GM12878 (cell line): ENCODE data around the gene MT1H. TPM values are rescaled to one million over a fixed set of nuclear protein-coding genes. Genes with fewer than 3 reads are reported as not detected.
A peak's percentile ranks its signal among the peaks of the same experiment; 100 is the strongest.

Experiments used
- ATAC-seq: fragments of 200-7000 bp; cut with Tn5 transposase; 3 replicates; pipeline ENCODE4 v1.9.1; 2020; ENCODE audit warnings: mild to moderate bottlenecking, moderate library complexity
- BruUV-seq: library from RNA; stranded (reverse); fragments of 400-500 nt; replicated peaks from 2 replicates; lab custom pipeline; 2021; lab: Mats Ljungman, UMichigan
- CTCF ChIA-PET: fragments of 300-600 bp; sonication (Branson Sonifier 250); formaldehyde crosslinking; extraction: SDS; loops from one replicate; lab custom pipeline; 2021; ENCODE audit warnings: inconsistent platforms; lab: Yijun Ruan, JAX
- POLR2A ChIA-PET: fragments of 350-600 bp; formaldehyde crosslinking; extraction: SDS; loops from one replicate; lab custom pipeline; 2021; ENCODE audit warnings: inconsistent platforms; lab: Charles Lee
- RAD21 ChIA-PET: fragments of 300-600 bp; sonication (Branson Sonifier 250); formaldehyde crosslinking; loops from one replicate; lab custom pipeline; 2023; ENCODE audit warnings: antibody characterized with exemption; ENCODE audit not compliant: unreplicated experiment; lab: Charles Lee
- SMC1A ChIA-PET: fragments of 300-600 bp; sonication (Branson Sonifier 250); formaldehyde crosslinking; loops from one replicate; lab custom pipeline; 2023; ENCODE audit not compliant: unreplicated experiment, uncharacterized antibody; lab: Charles Lee
- DNase-seq: peaks from one replicate; pipeline ENCODE4 v3.0.0-alpha.2; 2011; ENCODE audit warnings: low read depth, low spot score
- FAIRE-seq: peaks from 3 replicates; lab custom pipeline; 2011; peaks lifted over from hg19 to GRCh38; lab: Jason Lieb, UNC
- H2AFZ ChIP-seq: 2 replicates; pipeline ENCODE4 v1.6.0; 2011; ENCODE audit warnings: low read depth, low read length, control low read depth; ENCODE audit not compliant: control insufficient read depth
- H3K27ac ChIP-seq: 2 replicates; pipeline ENCODE4 v1.5.1; 2011; ENCODE audit warnings: control low read depth; ENCODE audit not compliant: control insufficient read depth, insufficient read depth
- H3K27me3 ChIP-seq, 2 experiments: replicated peaks in 1 of 2; 2 replicates each; pipeline versions ENCODE4 v1.6.0 to v1.6.1; 2011; ENCODE audit warnings: low read length in 1 of 2; ENCODE audit not compliant: control insufficient read depth in 2 of 2, insufficient read depth in 2 of 2
- H3K36me3 ChIP-seq, 2 experiments: 2 replicates each; pipeline ENCODE4 v1.5.1; 2011; ENCODE audit warnings: low read length in 1 of 2; ENCODE audit not compliant: control insufficient read depth in 2 of 2, insufficient read depth in 2 of 2
- H3K4me1 ChIP-seq: 2 replicates; pipeline ENCODE4 v1.6.1; 2011; ENCODE audit warnings: mild to moderate bottlenecking, low read length, moderate library complexity, mixed read lengths; ENCODE audit not compliant: control insufficient read depth, insufficient read depth
- H3K4me2 ChIP-seq: 2 replicates; pipeline ENCODE4 v1.6.0; 2011; ENCODE audit warnings: control low read depth; ENCODE audit not compliant: control insufficient read depth, insufficient read depth
- H3K4me3 ChIP-seq: fragments of 200-600 bp; sonication (generic); 2 replicates; pipeline ENCODE4 v1.5.1; 2016
- H3K79me2 ChIP-seq: 2 replicates; pipeline ENCODE4 v1.6.0; 2011; ENCODE audit warnings: low read length; ENCODE audit not compliant: control insufficient read depth, insufficient read depth
- H3K9ac ChIP-seq: 2 replicates; pipeline ENCODE4 v1.8.0; 2011; ENCODE audit warnings: low read length, control low read depth, mixed read lengths; ENCODE audit not compliant: control insufficient read depth, insufficient read depth
- H3K9me3 ChIP-seq: replicated peaks from 3 replicates; pipeline ENCODE4 v1.5.1; 2011; ENCODE audit warnings: mild to moderate bottlenecking, low read length; ENCODE audit not compliant: control insufficient read depth, insufficient read depth
- H4K20me1 ChIP-seq: 2 replicates; pipeline ENCODE4 v1.6.0; 2011; ENCODE audit not compliant: control insufficient read depth, insufficient read depth
- BCLAF1 ChIP-seq: fragments of 450-650 bp; IDR thresholded peaks from 2 replicates; pipeline ENCODE4 v1.6.1; 2017; ENCODE audit warnings: antibody characterized with exemption, mild to moderate bottlenecking, moderate library complexity
- BHLHE40 ChIP-seq, 2 experiments: fragments of 450-650 bp in 1 of 2; IDR thresholded peaks; 2 replicates each; pipeline ENCODE4 v1.6.1; 2011 to 2017; ENCODE audit warnings: low read depth in 2 of 2, borderline replicate concordance in 1 of 2, improper control_type of control experiment in 1 of 2, low read length in 1 of 2, mild to moderate bottlenecking in 1 of 2
- HDGF ChIP-seq: fragments of 450-650 bp; IDR thresholded peaks from 2 replicates; pipeline ENCODE4 v1.6.1; 2016; ENCODE audit warnings: antibody characterized with exemption
- KAT2A ChIP-seq: conservative IDR thresholded peaks from 2 replicates; pipeline ENCODE4 v1.6.1; 2011; ENCODE audit warnings: low read depth, low read length; ENCODE audit not compliant: control insufficient read depth
- RUNX3 ChIP-seq: IDR thresholded peaks from 2 replicates; pipeline ENCODE4 v1.6.1; 2012; ENCODE audit warnings: low read length, inconsistent platforms
- SREBF2 ChIP-seq: IDR thresholded peaks from 2 replicates; pipeline ENCODE4 v1.6.1; 2012; ENCODE audit warnings: mild to moderate bottlenecking, low read length
- ZZZ3 ChIP-seq: IDR thresholded peaks from 2 replicates; pipeline ENCODE4 v1.6.1; 2011; ENCODE audit warnings: low read depth; ENCODE audit not compliant: control insufficient read depth, insufficient read length
- WGBS: methylation state at CpG from one replicate; pipeline ENCODE4 v1.1.6; 2016; ENCODE audit warnings: low lambda C conversion rate; ENCODE audit not compliant: insufficient replicate concordance, insufficient coverage; ENCODE audit errors: missing lambda C conversion rate; 5-methylcytosine and 5-hydroxymethylcytosine counted together
- in situ Hi-C: fragments of 300-500 bp; cut with MboI; formaldehyde crosslinking; loops from 9 replicates; pipeline ENCODE4 v1.14.3; 2018; ENCODE audit warnings: mixed read lengths
- intact Hi-C: fragments of 100-400 bp; cut with micrococcal nuclease; formaldehyde crosslinking; loops from one replicate; pipeline ENCODE4 v1.14.2; 2022; ENCODE audit not compliant: unreplicated experiment
- polyA plus RNA-seq, 11 experiments: library from polyadenylated mRNA; depleted of rRNA in 4 of 11; unstranded in 6 of 11; stranded (reverse) in 5 of 11; fragments of >200 nt; fragmentation: Nextera tagmentation in 4 of 11; fragmentation: Illumina TruSeq in 1 of 11; extraction: Ambion mirVana in 4 of 11; extraction: Trizol in 1 of 11; gene quantifications; 1 replicate in 1 of 11; 2 replicates in 10 of 11; pipeline versions ENCODE4 v1.2.1 to v1.2.3, GENCODE V29; 2011 to 2016; ENCODE audit warnings: inconsistent platforms in 2 of 11, missing spikeins in 2 of 11, low read depth in 1 of 11
- total RNA-seq, 4 experiments: library from RNA; depleted of rRNA in 3 of 4; stranded (reverse); fragments of >200 nt in 3 of 4; fragmentation: Illumina TruSeq in 1 of 4; extraction: Trizol in 1 of 4; gene quantifications; 2 replicates each; pipeline versions ENCODE4 v1.2.1 to v1.2.3, GENCODE V29; 2013 to 2021

MT1H gene
- total and polyA plus RNA-seq, 10 of the 15 experiments (the other 5 are each of a cell fraction or from before 2014, with no cell fraction given) = 0.40 to 6.0 (median 1.1) TPM; not detected in 2

DNA sequence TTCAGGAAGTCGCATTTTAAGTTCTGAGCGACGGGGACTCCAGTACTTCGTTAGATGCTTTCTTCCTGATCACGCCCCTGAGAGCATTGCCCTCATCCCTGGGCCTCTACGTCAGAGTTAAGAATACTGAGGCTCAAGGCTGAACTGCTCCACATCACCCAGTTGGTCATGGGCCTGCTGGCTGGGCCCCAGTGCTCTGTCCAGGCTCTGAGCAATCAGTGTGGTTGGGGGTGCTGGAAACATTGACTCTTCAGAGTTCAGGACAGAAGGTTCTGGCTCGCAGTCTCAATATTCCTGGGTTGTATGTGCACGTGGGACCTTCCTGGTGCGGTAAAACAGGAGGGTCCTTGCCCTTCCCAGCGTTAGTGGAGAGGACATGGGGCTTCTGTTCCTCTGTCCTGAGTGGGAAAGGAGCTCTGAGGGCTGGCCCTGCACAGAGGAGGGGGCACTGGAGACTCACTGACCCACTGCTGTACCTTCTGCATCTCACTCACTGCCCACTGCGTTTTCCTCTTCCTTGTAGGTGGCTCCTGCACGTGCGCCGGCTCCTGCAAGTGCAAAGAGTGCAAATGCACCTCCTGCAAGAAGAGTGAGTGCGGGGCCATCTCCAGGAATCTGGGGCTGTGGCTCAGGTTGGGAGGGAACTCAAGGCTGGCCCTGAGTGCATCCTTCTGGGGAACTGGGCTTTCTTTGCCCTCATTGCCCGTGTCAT lies 43.5 kb upstream of the MT1H start:
- H3K4me1 ChIP-seq = peaks cover 17% of the 10 kb centered on the region
- no peaks in the 10 kb centered on the region for H3K36me3 ChIP-seq
- POLR2A ChIA-PET = interaction anchor here (0.6 to 1.5 kb wide), 4 partner anchors 16 to 74 kb away, joined by 3 to 4 read pairs (median 3); partner anchors contain the start of gene MT2A
- no peak for DNase-seq
- peak overlapping the region; percentile 56; the same call in 1 of the 2 replicates for H3K9ac ChIP-seq
- TF ChIP-seq KAT2A (no peak), BHLHE40 (IDR thresholded peaks at IDR 0.05; ENCODE audit: borderline replicate concordance in 1 of 2, low read depth in 2 of 2, low read length in 1 of 2) (peak in 1 of 2 experiments; percentile 63; a peak in 2 of 4 replicates)
- H3K27ac ChIP-seq = no peak overlapping the region
- CTCF ChIA-PET = interaction anchor here (0.7 to 1.0 kb wide), 2 partner anchors 18 to 25 kb away, joined by 3 read pairs; partner anchors contain the start of gene MT2A
- H3K4me3 ChIP-seq = peak overlapping the region; percentile 44; the same call in 1 of the 2 replicates
- intact Hi-C loops (no loop called here), in situ Hi-C loops (no loop called here)
- peak; percentile 18 for ATAC-seq
- no peaks in the 10 kb centered on the region for H4K20me1 ChIP-seq
- H3K27me3 ChIP-seq = peaks cover 0 to 2% of the 10 kb centered on the region in 2 experiments; a peak in 3 of 4 replicates
- no peaks in the 10 kb centered on the region for H3K79me2 ChIP-seq
- no peak for FAIRE-seq
- peak overlapping the region; percentile 40 for H3K4me2 ChIP-seq
- H2AFZ ChIP-seq = peak overlapping the region; percentile 85
- BruUV-seq = TSS peak; percentile 98
- 33% methylated on average over 16 of the region's 16 CpGs for WGBS
- no peaks in the 10 kb centered on the region for H3K9me3 ChIP-seq
- SMC1A ChIA-PET = no interaction called here
- RAD21 ChIA-PET = interaction anchor here (0.6 to 1.3 kb wide), 3 partner anchors 15 to 64 kb away, joined by 3 to 5 read pairs (median 4); partner anchors contain the start of gene MT2A

DNA sequence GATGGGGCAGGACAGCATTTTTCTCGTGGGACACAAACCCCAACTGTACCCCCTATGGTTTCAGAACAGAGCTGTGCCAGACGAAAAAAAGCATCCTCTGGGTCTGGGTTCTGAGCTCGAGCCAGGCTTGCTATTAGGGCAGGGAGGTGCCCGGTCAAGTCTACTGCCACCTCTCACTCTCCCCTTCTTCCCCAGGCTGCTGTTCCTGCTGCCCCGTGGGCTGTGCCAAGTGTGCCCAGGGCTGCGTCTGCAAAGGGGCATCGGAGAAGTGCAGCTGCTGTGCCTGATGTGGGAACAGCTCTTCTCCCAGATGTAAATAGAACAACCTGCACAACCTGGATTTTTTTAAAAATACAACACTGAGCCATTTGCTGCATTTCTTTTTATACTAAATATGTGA lies 42.9 kb upstream of the MT1H start:
- H3K9me3 ChIP-seq = no peaks in the 10 kb centered on the region
- peaks cover 17% of the 10 kb centered on the region for H3K4me1 ChIP-seq
- no peak overlapping the region for H3K4me3 ChIP-seq
- POLR2A ChIA-PET = no interaction called here
- WGBS = 30% methylated on average over 7 of the region's 7 CpGs
- DNase-seq = no peak
- RAD21 ChIA-PET = no interaction called here
- H3K4me2 ChIP-seq = no peak overlapping the region
- SMC1A ChIA-PET = no interaction called here
- H3K27me3 ChIP-seq = peaks cover 0 to 4% of the 10 kb centered on the region in 2 experiments
- no peaks in the 10 kb centered on the region for H3K36me3 ChIP-seq
- CTCF ChIA-PET = no interaction called here
- intact Hi-C loops = no loop called here
- no peaks in the 10 kb centered on the region for H4K20me1 ChIP-seq
- no peak for ATAC-seq
- TF ChIP-seq RUNX3 = no peak
- no peak for TF ChIP-seq HDGF
- TF ChIP-seq BCLAF1 = no peak
- no peak for TF ChIP-seq SREBF2
- TF ChIP-seq ZZZ3 = no peak
- TF ChIP-seq, all 136 proteins: peak for 0
- Histone ChIP-seq H3K79me2 (no peaks in the 10 kb centered on the region), H3K27ac (no peak overlapping the region), H2AFZ (no peak overlapping the region), H3K9ac (no peak overlapping the region)
- in situ Hi-C loops = no loop called here
- FAIRE-seq = no peak
- BruUV-seq = no TSS peak
